AG04449 (cell line): ENCODE measurements around the gene TAF9.

Source experiments
- CTCF ChIA-PET: fragments of 350-600 bp; formaldehyde crosslinking; extraction: SDS; loops from one replicate; lab custom pipeline; 2021; ENCODE audit warnings: antibody characterized with exemption; lab: Yijun Ruan, JAX
- POLR2A ChIA-PET: fragments of 400-600, 350-600 bp; formaldehyde crosslinking; extraction: SDS; loops from one replicate; lab custom pipeline; 2020; ENCODE audit warnings: antibody characterized with exemption, inconsistent platforms; lab: Yijun Ruan, JAX
- DNase-seq: peaks from one replicate; pipeline ENCODE4 v3.0.0-alpha.2; 2010; ENCODE audit warnings: low read depth, low spot score
- H3K4me3 ChIP-seq: 2 replicates; pipeline ENCODE4 v1.5.1; 2011; ENCODE audit warnings: low read depth, mild to moderate bottlenecking, control low read depth, low read length
- TF ChIP-seq, protein P1 (sequence below): IDR thresholded peaks from one replicate; pipeline ENCODE4 v1.5.1; 2011; ENCODE audit warnings: mild to moderate bottlenecking, moderate library complexity, low read length, control low read depth, inconsistent platforms; ENCODE audit not compliant: insufficient read depth; ENCODE audit errors: missing control alignments

The TAF9 gene

DNA sequence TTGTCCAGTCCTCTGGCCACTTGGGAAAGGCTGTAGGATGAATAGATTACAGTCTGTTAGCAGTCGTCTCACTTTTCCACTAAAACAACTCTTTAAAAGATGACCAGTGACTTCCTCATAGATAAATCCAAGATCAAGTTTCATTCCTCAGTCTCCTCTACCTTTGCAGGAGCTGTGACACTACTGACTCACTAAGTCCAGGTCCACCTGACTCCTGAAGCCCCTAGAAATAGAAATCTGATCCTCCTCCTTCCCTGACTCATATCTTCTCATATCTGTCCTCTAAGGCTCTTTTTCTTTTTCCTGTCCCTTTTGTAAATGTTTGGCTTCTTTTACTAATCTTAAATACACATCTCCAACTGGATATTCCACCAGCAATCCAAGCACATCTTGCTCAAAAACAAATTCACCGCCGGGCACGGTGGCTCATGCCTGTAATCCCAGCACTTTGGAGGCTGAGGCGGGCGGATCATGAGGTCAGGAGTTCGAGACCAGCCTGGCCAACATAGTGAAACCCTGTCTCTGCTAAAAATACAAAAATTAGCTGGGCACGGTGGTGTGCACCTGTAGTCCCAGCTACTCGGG is 39.3 kb downstream of the TAF9 start:
- DNase-seq: no peak
- TF ChIP-seq, protein P1, sequence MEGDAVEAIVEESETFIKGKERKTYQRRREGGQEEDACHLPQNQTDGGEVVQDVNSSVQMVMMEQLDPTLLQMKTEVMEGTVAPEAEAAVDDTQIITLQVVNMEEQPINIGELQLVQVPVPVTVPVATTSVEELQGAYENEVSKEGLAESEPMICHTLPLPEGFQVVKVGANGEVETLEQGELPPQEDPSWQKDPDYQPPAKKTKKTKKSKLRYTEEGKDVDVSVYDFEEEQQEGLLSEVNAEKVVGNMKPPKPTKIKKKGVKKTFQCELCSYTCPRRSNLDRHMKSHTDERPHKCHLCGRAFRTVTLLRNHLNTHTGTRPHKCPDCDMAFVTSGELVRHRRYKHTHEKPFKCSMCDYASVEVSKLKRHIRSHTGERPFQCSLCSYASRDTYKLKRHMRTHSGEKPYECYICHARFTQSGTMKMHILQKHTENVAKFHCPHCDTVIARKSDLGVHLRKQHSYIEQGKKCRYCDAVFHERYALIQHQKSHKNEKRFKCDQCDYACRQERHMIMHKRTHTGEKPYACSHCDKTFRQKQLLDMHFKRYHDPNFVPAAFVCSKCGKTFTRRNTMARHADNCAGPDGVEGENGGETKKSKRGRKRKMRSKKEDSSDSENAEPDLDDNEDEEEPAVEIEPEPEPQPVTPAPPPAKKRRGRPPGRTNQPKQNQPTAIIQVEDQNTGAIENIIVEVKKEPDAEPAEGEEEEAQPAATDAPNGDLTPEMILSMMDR: no peak
- POLR2A ChIA-PET: no interaction called here
- CTCF ChIA-PET: no interaction called here
- no peak overlapping the region for H3K4me3 ChIP-seq

DNA sequence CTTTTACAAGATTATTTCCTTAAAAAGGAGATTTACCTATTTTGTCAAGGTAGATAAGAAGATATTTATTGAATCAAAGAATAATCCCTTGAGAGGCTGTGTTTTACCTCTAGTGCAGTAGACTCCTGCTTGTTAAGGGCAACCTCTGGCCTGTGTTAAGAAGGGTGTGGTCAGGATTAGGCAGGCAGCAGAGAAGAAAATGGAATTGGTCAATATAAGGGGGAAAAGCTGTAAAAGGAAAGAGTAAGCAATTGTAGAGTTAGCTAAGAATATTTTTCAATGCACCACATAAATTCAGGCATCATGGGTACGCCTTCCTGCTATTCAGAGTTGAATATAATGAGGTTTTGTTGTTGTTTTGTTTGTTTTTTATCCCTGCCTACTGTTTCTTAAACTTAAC is 43.0 kb downstream of the TAF9 start:
- no peak overlapping the region for H3K4me3 ChIP-seq
- CTCF ChIA-PET: interaction anchor here (2.7 kb wide), 1 partner anchor 8 kb away, joined by 10 read pairs; no protein-coding TSS in a partner anchor
- TF ChIP-seq, protein P1: no peak
- no peak for DNase-seq
- POLR2A ChIA-PET: no interaction called here

DNA sequence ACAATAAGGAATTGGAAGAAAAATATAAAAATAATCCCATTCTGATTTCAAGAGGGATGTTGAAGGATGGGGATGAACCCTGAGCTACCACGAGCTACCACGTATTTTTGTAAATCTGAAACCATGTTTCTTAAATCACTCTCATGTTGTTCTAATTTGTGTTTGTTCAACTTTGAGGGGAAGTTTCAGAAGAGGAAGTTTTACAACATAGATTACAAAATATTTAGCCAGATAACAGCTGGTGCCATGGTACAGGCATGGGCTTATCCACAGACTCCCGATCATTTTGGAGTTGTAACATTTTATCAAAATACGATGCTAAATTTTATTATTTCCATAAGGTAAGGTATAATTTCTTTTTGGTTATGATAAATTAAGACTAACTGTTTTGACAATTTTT is 51.9 kb downstream of the TAF9 start:
- CTCF ChIA-PET: interaction anchor here (1.2 kb wide), 1 partner anchor 224 kb away, joined by 3 read pairs; the partner anchor contains the start of gene SLC30A5
- H3K4me3 ChIP-seq: no peak overlapping the region
- TF ChIP-seq, protein P1: no peak
- POLR2A ChIA-PET: no interaction called here
- no peak for DNase-seq

DNA sequence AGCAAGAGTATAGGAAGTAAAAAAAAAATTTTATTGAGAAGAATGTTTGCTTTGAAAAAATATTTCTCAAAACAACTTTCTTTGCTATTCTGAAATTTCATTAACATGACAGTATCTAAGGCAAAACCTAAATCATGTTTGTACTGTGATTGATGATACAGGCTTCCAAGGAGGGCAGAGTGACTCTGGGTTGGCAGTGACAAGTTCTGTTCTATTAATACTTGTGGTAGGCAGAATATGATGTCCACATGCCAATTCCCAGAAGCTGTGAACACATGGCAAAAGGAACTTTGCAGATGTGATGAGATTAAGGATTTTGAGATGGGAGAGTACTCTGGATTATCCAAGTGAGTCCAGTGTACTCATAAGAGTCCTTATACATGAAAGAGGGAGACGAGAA is 53.3 kb downstream of the TAF9 start:
- ChIA-PET POLR2A (interaction anchor here (0.6 kb wide), 1 partner anchor 54 kb away, joined by 3 read pairs; no protein-coding TSS in a partner anchor), CTCF (no interaction called here)
- H3K4me3 ChIP-seq: no peak overlapping the region
- DNase-seq: no peak
- TF ChIP-seq, protein P1: no peak
